NCI-H345 treated with DMSO at 0.1 percent for 48 hours (cell line): ENCODE measurements around the gene EZR.
"Not testable (repeated sequence)": the region's sequence is repeated elsewhere in the genome, so short reads cannot be mapped to it uniquely, and the experiment has no call there.

Experiments used
- DNase-seq: peaks from one replicate; lab custom pipeline; 2025; ENCODE audit not compliant: unreplicated experiment; lab: John Stamatoyannopoulos, UW

EZR gene

GRCh38 chr6:158799051-158799792 lies 19.9 kb downstream of the EZR start:
- peak; percentile 83 for DNase-seq

GRCh38 chr6:158798311-158798710 lies 20.9 kb downstream of the EZR start:
- DNase-seq, result no peak

- DNase-seq, result no peak
These were observed 21.5 kb downstream of the EZR start for GRCh38 chr6:158797331-158798310.

GRCh38 chr6:158796353-158796752 lies 22.8 kb downstream of the EZR start:
- DNase-seq, result no peak

- no peak for DNase-seq
These were observed 23.7 kb downstream of the EZR start for GRCh38 chr6:158795516-158795915.

- no peak for DNase-seq
These were observed 25.7 kb downstream of the EZR start for GRCh38 chr6:158793432-158793831.

- not testable (repeated sequence) for DNase-seq
These were observed 26.7 kb downstream of the EZR start for GRCh38 chr6:158792505-158792904.

GRCh38 chr6:158791274-158791855 lies 27.8 kb downstream of the EZR start:
- no peak for DNase-seq

GRCh38 chr6:158789115-158789917 lies 29.9 kb downstream of the EZR start:
- no peak for DNase-seq

GRCh38 chr6:158787395-158787794 lies 31.8 kb downstream of the EZR start:
- DNase-seq, result no peak

- DNase-seq, result no peak
These were observed 32.4 kb downstream of the EZR start for GRCh38 chr6:158786645-158787304.

GRCh38 chr6:158785036-158785435 lies 34.1 kb downstream of the EZR start:
- DNase-seq, result no peak

- DNase-seq, result no peak
These were observed 34.7 kb downstream of the EZR start for GRCh38 chr6:158784505-158784904.

GRCh38 chr6:158783851-158784250 lies 35.3 kb downstream of the EZR start:
- no peak for DNase-seq

- DNase-seq, result no peak
These were observed 36.1 kb downstream of the EZR start for GRCh38 chr6:158783167-158783450.

GRCh38 chr6:158782432-158783166 lies 36.6 kb downstream of the EZR start:
- DNase-seq, result no peak

- no peak for DNase-seq
These were observed 37.3 kb downstream of the EZR start for GRCh38 chr6:158781692-158782373.

GRCh38 chr6:158780988-158781691 lies 38.0 kb downstream of the EZR start:
- no peak for DNase-seq
